ENCODE measurements around the gene AGBL5. TPM values are rescaled to one million over a fixed set of nuclear protein-coding genes. Genes with fewer than 3 reads are reported as not detected.
"Not testable (repeated sequence)": the region's sequence is repeated elsewhere in the genome, so short reads cannot be mapped to it uniquely, and the experiment has no call there.

AGBL5 gene
- total RNA-seq, 2 donors from 2014 or later: 12.1 to 16.1 TPM

DNA sequence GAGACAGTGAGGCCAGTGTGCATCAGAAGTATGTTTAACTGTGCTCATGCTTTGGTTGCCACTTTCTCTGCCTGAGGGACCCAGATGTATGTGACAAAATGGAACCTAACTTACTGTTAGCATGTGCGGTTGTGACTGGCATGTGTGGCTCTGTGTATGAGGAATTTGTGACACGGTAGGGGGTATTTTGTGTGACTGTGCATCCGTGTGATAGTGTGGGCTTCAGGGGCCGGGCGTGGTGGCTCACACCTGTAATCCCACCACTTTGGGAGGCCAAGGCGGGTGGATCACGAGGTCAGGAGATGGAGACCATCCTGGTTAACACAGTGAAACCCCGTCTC is 67.8 kb downstream of the AGBL5 start:
- Mint-ChIP-seq H3K4me3 (peak overlapping the region; percentile 77 to 82), H3K4me1 (ENCODE audit: low read depth) (peaks cover 21% of the 10 kb centered on the region), H3K27me3 (ENCODE audit: low read depth) (peaks cover 41% of the 10 kb centered on the region)
- not testable (repeated sequence) for H3K27ac Mint-ChIP-seq; H3K9me3 Mint-ChIP-seq; DNase-seq; ATAC-seq (replicated peaks in 1 of 2); H3K36me3 Mint-ChIP-seq (ENCODE audit: insufficient read depth in 2 of 2)

Other genes starting within 250 kb of the AGBL5 start
- gene DPYSL5, start 203.5 kb upstream of the AGBL5 start, total RNA-seq: not detected
- gene MAPRE3, start 81.0 kb upstream of the AGBL5 start, total RNA-seq: 1 to 10 TPM; 4.8 to 5.3 TPM
- gene TMEM214, start 18.7 kb upstream of the AGBL5 start, total RNA-seq: 10 to 100 TPM; 50.5 to 53.6 TPM
- gene OST4, start 20.0 kb downstream of the AGBL5 start, total RNA-seq: 100 to 1,000 TPM; 238 to 260 TPM
- 1 to 10 TPM in 1 of 2 donors, under 1 TPM in 1; 0.36 to 1.0 TPM for gene EMILIN1, start 26.9 kb downstream of the AGBL5 start, total RNA-seq
- 10 to 100 TPM; 11.9 to 12.9 TPM for gene KHK, start 35.1 kb downstream of the AGBL5 start, total RNA-seq
- gene CGREF1, start 67.5 kb downstream of the AGBL5 start, total RNA-seq: 1 to 10 TPM in 1 of 2 donors, under 1 TPM in 1; 0.81 to 2.4 TPM
- under 1 TPM; 0.34 to 0.72 TPM for gene ABHD1, start 72.1 kb downstream of the AGBL5 start, total RNA-seq
- 10 to 100 TPM; 35.5 to 41.1 TPM for gene PREB, start 83.0 kb downstream of the AGBL5 start, total RNA-seq
- not detected for gene PRR30, start 87.7 kb downstream of the AGBL5 start, total RNA-seq
- not detected for gene TCF23, start 97.3 kb downstream of the AGBL5 start, total RNA-seq
- gene ATRAID, start 160.4 kb downstream of the AGBL5 start, total RNA-seq: 10 to 100 TPM; 80.5 to 87.3 TPM
- 10 to 100 TPM; 38.8 to 39.2 TPM for gene SLC5A6, start 160.6 kb downstream of the AGBL5 start, total RNA-seq
- gene CAD, start 165.7 kb downstream of the AGBL5 start, total RNA-seq: 10 to 100 TPM; 53.6 to 64.5 TPM
- gene SLC30A3, start 211.4 kb downstream of the AGBL5 start, total RNA-seq: 1 to 10 TPM; 1.5 to 2.3 TPM
- under 1 TPM in 1 of 2 donors, not detected in 1; 0.31 TPM for gene DNAJC5G, start 223.8 kb downstream of the AGBL5 start, total RNA-seq
- under 1 TPM in 1 of 2 donors, not detected in 1; 0.36 TPM for gene TRIM54, start 230.8 kb downstream of the AGBL5 start, total RNA-seq